IPS DF 6.9 (cell line): ENCODE measurements around the gene HSP90AA1.
"Not testable (repeated sequence)": the region's sequence is repeated elsewhere in the genome, so short reads cannot be mapped to it uniquely, and the experiment has no call there.

Experiments used
- DNase-seq: peaks from one replicate; pipeline ENCODE4 v3.0.0-alpha.2; 2013; ENCODE audit warnings: low read depth, low spot score
- H3K27ac ChIP-seq: one replicate; pipeline ENCODE4 v1.5.1; 2013; ENCODE audit warnings: low read length, control low read depth
- H3K27me3 ChIP-seq: 2 replicates; pipeline ENCODE4 v1.6.1; 2013; ENCODE audit warnings: mild to moderate bottlenecking, low read length; ENCODE audit not compliant: control insufficient read depth, insufficient read depth
- H3K36me3 ChIP-seq: 2 replicates; pipeline ENCODE4 v1.6.1; 2013; ENCODE audit warnings: low read length; ENCODE audit not compliant: control insufficient read depth, insufficient read depth
- H3K4me1 ChIP-seq: 2 replicates; pipeline ENCODE4 v1.6.1; 2013; ENCODE audit warnings: low read length; ENCODE audit not compliant: control insufficient read depth, insufficient read depth
- H3K4me3 ChIP-seq: 2 replicates; pipeline ENCODE4 v1.5.1; 2013; ENCODE audit warnings: mild to moderate bottlenecking, low read length
- H3K9me3 ChIP-seq: 2 replicates; pipeline ENCODE4 v1.6.1; 2013; ENCODE audit warnings: low read length, inconsistent platforms; ENCODE audit not compliant: control insufficient read depth, insufficient read depth
- WGBS: extraction: QIAGEN DNeasy Blood & Tissue Kit; methylation state at CpG from one replicate; pipeline ENCODE4 v1.1.7; 2013; ENCODE audit warnings: mixed read lengths, missing lambda C conversion rate; ENCODE audit not compliant: insufficient read length, insufficient coverage; 5-methylcytosine and 5-hydroxymethylcytosine counted together

HSP90AA1 gene

DNA sequence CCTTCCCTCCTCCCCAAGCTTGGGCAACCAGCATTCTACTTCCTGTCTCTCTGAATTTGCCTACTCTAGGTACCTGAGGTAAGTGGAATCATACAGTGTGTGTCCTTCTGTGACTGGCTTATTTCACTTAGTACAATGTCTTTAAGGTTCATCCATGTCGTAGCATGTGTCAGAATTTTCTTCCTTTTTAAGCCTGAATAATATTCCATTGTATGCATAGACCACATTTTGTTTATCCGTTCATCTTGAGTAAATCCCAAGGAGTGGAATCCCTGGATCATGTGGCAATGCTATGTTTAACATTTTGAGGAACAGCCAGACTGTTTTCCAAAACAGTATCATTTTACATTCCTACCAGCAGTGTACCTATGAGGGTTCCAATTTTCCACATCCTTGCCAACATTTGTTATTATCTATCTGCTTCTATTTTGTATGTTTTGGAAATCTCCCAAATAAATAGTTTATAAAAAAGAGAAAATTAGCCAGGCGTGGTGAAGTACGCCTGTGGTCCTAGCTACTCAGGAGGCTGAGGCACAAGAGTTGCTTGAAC, 12.4 kb downstream of the HSP90AA1 start:
- no peak for DNase-seq
- Histone ChIP-seq H3K4me3 (no peak overlapping the region), H3K4me1 (no peaks in the 10 kb centered on the region), H3K36me3 (peaks cover 4% of the 10 kb centered on the region; the same call in 1 of the 2 replicates), H3K9me3 (no peaks in the 10 kb centered on the region), H3K27ac (no peak overlapping the region), H3K27me3 (no peaks in the 10 kb centered on the region)
- WGBS = no CpG with 5 or more reads among the region's 4 CpGs

GRCh38 chr14:102071283-102071998, 15.4 kb downstream of the HSP90AA1 start:
- no CpG with 5 or more reads among the region's 10 CpGs for WGBS
- Histone ChIP-seq H3K36me3 (no peaks in the 10 kb centered on the region), H3K4me1 (no peaks in the 10 kb centered on the region), H3K9me3 (no peaks in the 10 kb centered on the region), H3K27me3 (no peaks in the 10 kb centered on the region), H3K27ac (no peak overlapping the region), H3K4me3 (no peak overlapping the region)
- no peak for DNase-seq

GRCh38 chr14:102066041-102066451, 20.8 kb downstream of the HSP90AA1 start:
- no peaks in the 10 kb centered on the region for H3K36me3 ChIP-seq
- H3K4me1 ChIP-seq = no peaks in the 10 kb centered on the region
- no peaks in the 10 kb centered on the region for H3K27me3 ChIP-seq
- H3K4me3 ChIP-seq = no peak overlapping the region
- no peak overlapping the region for H3K27ac ChIP-seq
- no peaks in the 10 kb centered on the region for H3K9me3 ChIP-seq
- WGBS = no CpG with 5 or more reads among the region's 12 CpGs
- no peak for DNase-seq

DNA sequence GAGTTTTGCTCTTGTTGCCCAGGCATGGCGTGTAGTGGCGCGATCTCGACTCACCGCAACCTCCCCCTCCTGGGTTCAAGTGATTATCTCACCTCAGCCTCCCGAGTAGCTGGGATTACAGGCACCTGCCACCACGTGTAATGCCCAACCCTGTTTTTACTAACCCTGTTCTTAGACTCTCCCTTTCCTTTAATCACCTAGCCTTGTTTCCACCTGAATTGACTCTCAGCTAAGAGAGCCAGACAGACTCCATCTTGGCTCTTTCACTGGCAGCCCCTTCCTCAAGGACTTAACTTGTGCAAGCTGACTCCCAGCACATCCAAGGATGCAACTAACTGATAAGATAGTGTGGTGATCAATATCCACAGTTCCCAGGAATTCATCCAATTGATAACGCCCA, 22.3 kb downstream of the HSP90AA1 start:
- DNase-seq, H3K4me3 ChIP-seq, H3K36me3 ChIP-seq, H3K27me3 ChIP-seq, H3K9me3 ChIP-seq, H3K27ac ChIP-seq, H3K4me1 ChIP-seq: not testable (repeated sequence)
- WGBS = no CpG with 5 or more reads among the region's 8 CpGs

GRCh38 chr14:102063808-102064429, 22.9 kb downstream of the HSP90AA1 start:
- Histone ChIP-seq H3K27ac (no peak overlapping the region), H3K4me3 (no peak overlapping the region), H3K36me3 (no peaks in the 10 kb centered on the region), H3K4me1 (no peaks in the 10 kb centered on the region), H3K9me3 (no peaks in the 10 kb centered on the region), H3K27me3 (no peaks in the 10 kb centered on the region)
- no CpG with 5 or more reads among the region's 14 CpGs for WGBS
- DNase-seq = no peak

DNA sequence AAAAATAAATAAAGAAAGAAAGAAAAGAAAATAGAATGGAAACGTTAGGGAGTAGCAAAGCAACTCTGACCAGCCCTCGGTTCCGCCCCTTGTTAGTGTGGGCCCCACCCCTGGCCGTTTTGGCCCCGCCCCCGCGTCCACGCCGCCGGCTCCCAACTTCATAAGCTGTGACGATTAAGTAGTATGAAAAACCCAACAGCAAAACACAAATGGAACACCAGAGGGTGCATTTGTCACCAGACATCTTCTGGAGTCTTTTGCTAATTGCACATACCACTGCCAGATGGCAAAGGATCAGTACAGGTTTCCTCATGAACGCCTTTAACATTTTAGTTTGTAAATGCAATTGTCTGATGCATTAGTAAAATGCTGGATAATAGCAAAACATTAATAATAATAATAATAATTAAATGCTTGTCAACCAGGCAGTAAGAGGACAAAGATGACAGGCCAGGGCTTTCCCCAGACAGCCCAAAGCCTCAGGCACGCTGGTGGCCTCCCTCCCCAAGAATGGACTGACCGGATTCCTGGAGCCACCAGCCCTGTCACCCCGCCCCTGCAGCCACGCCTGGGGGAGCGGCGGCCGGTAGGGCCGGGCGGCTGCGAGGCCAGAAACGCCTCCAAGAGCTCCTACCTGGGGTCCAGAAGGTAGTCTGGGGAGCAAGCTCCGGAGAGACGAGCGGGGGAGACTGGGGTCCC, 23.6 kb downstream of the HSP90AA1 start:
- Histone ChIP-seq H3K4me1 (no peaks in the 10 kb centered on the region), H3K27me3 (no peaks in the 10 kb centered on the region), H3K4me3 (no peak overlapping the region), H3K27ac (no peak overlapping the region), H3K9me3 (no peaks in the 10 kb centered on the region), H3K36me3 (no peaks in the 10 kb centered on the region)
- WGBS = no CpG with 5 or more reads among the region's 26 CpGs
- DNase-seq = no peak

GRCh38 chr14:102058961-102059360, 27.9 kb downstream of the HSP90AA1 start:
- Histone ChIP-seq H3K36me3 (0 out of 2 replicates have a peak, but pooled peaks cover 3% of the 10 kb centered on the region), H3K27me3 (no peaks in the 10 kb centered on the region), H3K4me1 (peaks cover 6% of the 10 kb centered on the region), H3K27ac (no peak overlapping the region), H3K9me3 (no peaks in the 10 kb centered on the region), H3K4me3 (no peak overlapping the region)
- no peak for DNase-seq
- no CpG with 5 or more reads among the region's 5 CpGs for WGBS

DNA sequence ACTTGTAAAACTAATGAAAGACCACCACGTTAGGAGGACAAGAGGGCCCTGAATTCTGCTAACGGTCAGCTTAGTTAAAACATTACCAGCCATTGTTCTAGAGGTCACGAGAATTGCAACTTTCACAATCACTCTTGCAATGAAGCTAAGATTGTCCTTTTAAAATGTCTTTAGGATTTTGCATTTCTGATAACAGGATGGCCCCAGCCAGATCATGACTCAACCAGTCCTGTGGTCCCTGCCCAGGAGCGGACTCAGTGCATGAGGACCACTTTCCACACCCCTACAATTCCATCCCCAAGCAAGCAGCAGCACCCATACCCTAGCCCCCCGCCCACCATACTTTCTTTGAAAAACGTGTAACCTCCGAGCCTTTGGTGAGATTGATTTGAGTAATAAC, 28.7 kb downstream of the HSP90AA1 start:
- Histone ChIP-seq H3K4me1 (peaks cover 6% of the 10 kb centered on the region), H3K9me3 (no peaks in the 10 kb centered on the region), H3K4me3 (no peak overlapping the region), H3K36me3 (0 out of 2 replicates have a peak, but pooled peaks cover 3% of the 10 kb centered on the region), H3K27me3 (no peaks in the 10 kb centered on the region), H3K27ac (no peak overlapping the region)
- DNase-seq = no peak
- no CpG with 5 or more reads among the region's 7 CpGs for WGBS

GRCh38 chr14:102057480-102058114, 29.2 kb downstream of the HSP90AA1 start:
- 100% methylated on average over 1 of the region's 10 CpGs for WGBS
- Histone ChIP-seq H3K4me1 (peaks cover 6% of the 10 kb centered on the region), H3K36me3 (0 out of 2 replicates have a peak, but pooled peaks cover 3% of the 10 kb centered on the region), H3K27me3 (no peaks in the 10 kb centered on the region), H3K9me3 (no peaks in the 10 kb centered on the region), H3K4me3 (no peak overlapping the region), H3K27ac (no peak overlapping the region)
- DNase-seq = no peak
